SJSA1 (cell line): ENCODE results near the gene HS1BP3. TPM values are rescaled to one million over a fixed set of nuclear protein-coding genes. Genes with fewer than 3 reads are reported as not detected.

Source experiments
- DNase-seq, 2 experiments: peaks; one replicate each; pipeline ENCODE4 v3.0.0-alpha.2; 2015 to 2020; ENCODE audit warnings: low spot score in 2 of 2, low read depth in 1 of 2
- H3K27ac ChIP-seq: fragments of 250-450 bp; sonication (Bioruptor Pico); 2 replicates; pipeline ENCODE4 v1.5.1; 2020; ENCODE audit warnings: mild to moderate bottlenecking, moderate library complexity
- H3K27me3 ChIP-seq: fragments of 250-450 bp; sonication (Bioruptor Pico); replicated peaks from 2 replicates; pipeline ENCODE4 v1.5.1; 2020; ENCODE audit warnings: mild to moderate bottlenecking, moderate library complexity
- H3K36me3 ChIP-seq: fragments of 250-450 bp; sonication (Bioruptor Pico); 2 replicates; pipeline ENCODE4 v1.5.1; 2020; ENCODE audit warnings: mild to moderate bottlenecking
- H3K4me1 ChIP-seq: fragments of 250-450 bp; sonication (Bioruptor Pico); replicated peaks from 2 replicates; pipeline ENCODE4 v1.6.1; 2021; ENCODE audit warnings: mild to moderate bottlenecking
- H3K4me3 ChIP-seq: fragments of 250-450 bp; sonication (Bioruptor Pico); 2 replicates; pipeline ENCODE4 v1.5.1; 2020; ENCODE audit warnings: mild to moderate bottlenecking
- H3K9me3 ChIP-seq: fragments of 250-450 bp; sonication (Bioruptor Pico); replicated peaks from 2 replicates; pipeline ENCODE4 v1.5.1; 2020; ENCODE audit warnings: mild to moderate bottlenecking
- total RNA-seq: library from RNA; depleted of rRNA; stranded (reverse); fragments of >200 nt; shearing (Covaris generic); gene quantifications from 2 replicates; pipeline ENCODE4 v1.2.3, GENCODE V29; 2014

HS1BP3 gene
- total RNA-seq, 1 experiment from 2014 or later, result 17.2 TPM

GRCh38 chr2:20622731-20623130 is 28.2 kb downstream of the HS1BP3 start:
- peaks cover 11% of the 10 kb centered on the region for H3K36me3 ChIP-seq
- no peaks in the 10 kb centered on the region for H3K9me3 ChIP-seq
- H3K4me1 ChIP-seq, result peaks cover 29% of the 10 kb centered on the region
- no peak overlapping the region for H3K27ac ChIP-seq
- no peak overlapping the region for H3K4me3 ChIP-seq
- DNase-seq, result no peak
- no peaks in the 10 kb centered on the region for H3K27me3 ChIP-seq

- no peak for DNase-seq
- no peak overlapping the region for H3K4me3 ChIP-seq
- H3K27ac ChIP-seq, result no peak overlapping the region
- H3K4me1 ChIP-seq, result peaks cover 34% of the 10 kb centered on the region
- H3K9me3 ChIP-seq, result no peaks in the 10 kb centered on the region
- H3K27me3 ChIP-seq, result no peaks in the 10 kb centered on the region
- peaks cover 11% of the 10 kb centered on the region for H3K36me3 ChIP-seq
These were observed 28.6 kb downstream of the HS1BP3 start for GRCh38 chr2:20622296-20622686.

- Histone ChIP-seq H3K27ac (no peak overlapping the region), H3K4me3 (no peak overlapping the region), H3K4me1 (peaks cover 36% of the 10 kb centered on the region), H3K27me3 (no peaks in the 10 kb centered on the region), H3K36me3 (peaks cover 11% of the 10 kb centered on the region), H3K9me3 (no peaks in the 10 kb centered on the region)
- DNase-seq, result no peak
These were observed 29.3 kb downstream of the HS1BP3 start for GRCh38 chr2:20621366-20622295.

- Histone ChIP-seq H3K27me3 (no peaks in the 10 kb centered on the region), H3K27ac (no peak overlapping the region), H3K36me3 (peaks cover 11% of the 10 kb centered on the region), H3K9me3 (no peaks in the 10 kb centered on the region), H3K4me1 (peaks cover 36% of the 10 kb centered on the region), H3K4me3 (no peak overlapping the region)
- DNase-seq, result no peak
These were observed 30.1 kb downstream of the HS1BP3 start for GRCh38 chr2:20620696-20621365.

- DNase-seq, result no peak
- Histone ChIP-seq H3K27ac (no peak overlapping the region), H3K27me3 (no peaks in the 10 kb centered on the region), H3K9me3 (no peaks in the 10 kb centered on the region), H3K4me1 (peaks cover 36% of the 10 kb centered on the region), H3K4me3 (no peak overlapping the region), H3K36me3 (peaks cover 11% of the 10 kb centered on the region)
These were observed 30.6 kb downstream of the HS1BP3 start for GRCh38 chr2:20620271-20620681.

GRCh38 chr2:20619624-20620024 is 31.3 kb downstream of the HS1BP3 start:
- no peak overlapping the region for H3K27ac ChIP-seq
- H3K9me3 ChIP-seq, result no peaks in the 10 kb centered on the region
- no peak overlapping the region for H3K4me3 ChIP-seq
- peaks cover 11% of the 10 kb centered on the region for H3K36me3 ChIP-seq
- no peaks in the 10 kb centered on the region for H3K27me3 ChIP-seq
- peaks cover 36% of the 10 kb centered on the region for H3K4me1 ChIP-seq
- DNase-seq, result no peak

- H3K4me1 ChIP-seq, result peaks cover 42% of the 10 kb centered on the region
- H3K36me3 ChIP-seq, result peaks cover 9% of the 10 kb centered on the region
- H3K9me3 ChIP-seq, result no peaks in the 10 kb centered on the region
- H3K27me3 ChIP-seq, result no peaks in the 10 kb centered on the region
- peak overlapping the region; percentile 84 for H3K27ac ChIP-seq
- no peak for DNase-seq
- H3K4me3 ChIP-seq, result no peak overlapping the region
These were observed 31.9 kb downstream of the HS1BP3 start for GRCh38 chr2:20618886-20619521.

- no peaks in the 10 kb centered on the region for H3K9me3 ChIP-seq
- H3K27ac ChIP-seq, result peak overlapping the region; percentile 84
- peaks cover 44% of the 10 kb centered on the region for H3K4me1 ChIP-seq
- no peak for DNase-seq
- H3K36me3 ChIP-seq, result peaks cover 5% of the 10 kb centered on the region; the same call in 1 of the 2 replicates
- no peak overlapping the region for H3K4me3 ChIP-seq
- H3K27me3 ChIP-seq, result no peaks in the 10 kb centered on the region
These were observed 32.4 kb downstream of the HS1BP3 start for GRCh38 chr2:20618468-20618885.

GRCh38 chr2:20617892-20618467 is 32.9 kb downstream of the HS1BP3 start:
- no peaks in the 10 kb centered on the region for H3K27me3 ChIP-seq
- DNase-seq, result peak; percentile 93 to 98

GRCh38 chr2:20617081-20617575 is 33.8 kb downstream of the HS1BP3 start:
- H3K4me3 ChIP-seq, result no peak overlapping the region
- H3K4me1 ChIP-seq, result peaks cover 44% of the 10 kb centered on the region
- H3K9me3 ChIP-seq, result no peaks in the 10 kb centered on the region
- no peak for DNase-seq
- no peak overlapping the region for H3K27ac ChIP-seq
- H3K27me3 ChIP-seq, result no peaks in the 10 kb centered on the region
- peaks cover 5% of the 10 kb centered on the region; the same call in 1 of the 2 replicates for H3K36me3 ChIP-seq

More at GRCh38 chr2:20617892-20618467, 32.9 kb downstream of the HS1BP3 start:
- Histone ChIP-seq H3K27ac (peak overlapping the region; percentile 84), H3K4me1 (peaks cover 44% of the 10 kb centered on the region), H3K9me3 (no peaks in the 10 kb centered on the region), H3K4me3 (no peak overlapping the region), H3K36me3 (peaks cover 5% of the 10 kb centered on the region; the same call in 1 of the 2 replicates)

GRCh38 chr2:20616341-20616871 is 34.5 kb downstream of the HS1BP3 start:
- H3K36me3 ChIP-seq, result peaks cover 5% of the 10 kb centered on the region; the same call in 1 of the 2 replicates
- H3K4me3 ChIP-seq, result no peak overlapping the region
- no peaks in the 10 kb centered on the region for H3K27me3 ChIP-seq
- no peaks in the 10 kb centered on the region for H3K9me3 ChIP-seq
- H3K4me1 ChIP-seq, result peaks cover 44% of the 10 kb centered on the region
- no peak overlapping the region for H3K27ac ChIP-seq
- DNase-seq, result no peak

GRCh38 chr2:20615466-20616241 is 35.2 kb downstream of the HS1BP3 start:
- H3K4me1 ChIP-seq, result peaks cover 45% of the 10 kb centered on the region
- H3K27me3 ChIP-seq, result no peaks in the 10 kb centered on the region
- no peaks in the 10 kb centered on the region for H3K9me3 ChIP-seq
- no peak overlapping the region for H3K27ac ChIP-seq
- H3K4me3 ChIP-seq, result no peak overlapping the region
- DNase-seq, result no peak
- H3K36me3 ChIP-seq, result peaks cover 5% of the 10 kb centered on the region; the same call in 1 of the 2 replicates
